ENCODE data around the gene CEP104.

The CEP104 gene

DNA sequence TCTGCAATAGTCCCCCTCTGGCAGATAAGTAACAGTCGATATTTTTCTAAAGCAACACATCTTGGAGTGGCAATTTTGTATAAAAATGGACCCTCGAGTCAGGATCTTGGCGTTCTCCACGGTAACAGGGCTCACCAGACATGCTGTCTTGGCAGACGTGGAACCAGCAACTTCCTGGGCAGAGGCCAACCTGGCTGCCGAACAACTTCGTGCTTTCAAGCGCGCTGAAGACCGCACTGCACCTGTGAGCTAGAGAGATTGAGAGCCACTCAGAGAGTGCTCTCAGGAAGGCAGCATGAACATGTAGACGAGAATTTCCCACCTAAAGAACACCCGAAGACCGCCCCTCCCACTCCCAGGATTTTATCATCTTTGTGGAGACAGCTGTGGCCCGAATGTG, 35.7 kb upstream of the CEP104 start:
- TF ChIP-seq, protein P1, sequence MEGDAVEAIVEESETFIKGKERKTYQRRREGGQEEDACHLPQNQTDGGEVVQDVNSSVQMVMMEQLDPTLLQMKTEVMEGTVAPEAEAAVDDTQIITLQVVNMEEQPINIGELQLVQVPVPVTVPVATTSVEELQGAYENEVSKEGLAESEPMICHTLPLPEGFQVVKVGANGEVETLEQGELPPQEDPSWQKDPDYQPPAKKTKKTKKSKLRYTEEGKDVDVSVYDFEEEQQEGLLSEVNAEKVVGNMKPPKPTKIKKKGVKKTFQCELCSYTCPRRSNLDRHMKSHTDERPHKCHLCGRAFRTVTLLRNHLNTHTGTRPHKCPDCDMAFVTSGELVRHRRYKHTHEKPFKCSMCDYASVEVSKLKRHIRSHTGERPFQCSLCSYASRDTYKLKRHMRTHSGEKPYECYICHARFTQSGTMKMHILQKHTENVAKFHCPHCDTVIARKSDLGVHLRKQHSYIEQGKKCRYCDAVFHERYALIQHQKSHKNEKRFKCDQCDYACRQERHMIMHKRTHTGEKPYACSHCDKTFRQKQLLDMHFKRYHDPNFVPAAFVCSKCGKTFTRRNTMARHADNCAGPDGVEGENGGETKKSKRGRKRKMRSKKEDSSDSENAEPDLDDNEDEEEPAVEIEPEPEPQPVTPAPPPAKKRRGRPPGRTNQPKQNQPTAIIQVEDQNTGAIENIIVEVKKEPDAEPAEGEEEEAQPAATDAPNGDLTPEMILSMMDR (IDR thresholded peaks at IDR 0.05), result no peak

DNA sequence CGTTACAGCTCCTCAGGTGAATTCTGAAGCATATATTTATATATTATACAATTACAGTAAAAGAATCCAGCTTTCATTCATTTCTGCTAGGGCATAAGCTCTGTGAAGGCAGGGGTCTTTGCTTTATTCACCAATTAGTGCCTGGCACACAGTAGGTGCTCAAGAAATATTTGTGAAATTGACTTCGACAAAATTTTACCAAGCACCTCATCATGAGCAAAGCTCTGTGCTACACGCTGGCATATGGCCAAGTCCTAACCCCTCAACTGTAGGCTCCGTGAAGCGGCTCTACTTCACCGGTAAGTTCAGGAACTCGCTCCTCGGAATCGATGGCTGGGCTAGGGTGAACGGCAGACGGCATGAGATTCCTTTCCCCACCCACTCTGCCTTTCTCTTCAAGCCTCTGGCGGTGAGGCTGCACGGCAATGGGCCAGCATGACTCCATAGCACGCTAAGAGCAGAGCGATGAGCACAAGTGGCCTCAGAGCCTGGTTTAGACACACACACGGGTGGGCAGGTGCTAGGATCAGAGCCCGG, 34.4 kb upstream of the CEP104 start:
- TF ChIP-seq, protein P1 (IDR thresholded peaks at IDR 0.05), result no peak

DNA sequence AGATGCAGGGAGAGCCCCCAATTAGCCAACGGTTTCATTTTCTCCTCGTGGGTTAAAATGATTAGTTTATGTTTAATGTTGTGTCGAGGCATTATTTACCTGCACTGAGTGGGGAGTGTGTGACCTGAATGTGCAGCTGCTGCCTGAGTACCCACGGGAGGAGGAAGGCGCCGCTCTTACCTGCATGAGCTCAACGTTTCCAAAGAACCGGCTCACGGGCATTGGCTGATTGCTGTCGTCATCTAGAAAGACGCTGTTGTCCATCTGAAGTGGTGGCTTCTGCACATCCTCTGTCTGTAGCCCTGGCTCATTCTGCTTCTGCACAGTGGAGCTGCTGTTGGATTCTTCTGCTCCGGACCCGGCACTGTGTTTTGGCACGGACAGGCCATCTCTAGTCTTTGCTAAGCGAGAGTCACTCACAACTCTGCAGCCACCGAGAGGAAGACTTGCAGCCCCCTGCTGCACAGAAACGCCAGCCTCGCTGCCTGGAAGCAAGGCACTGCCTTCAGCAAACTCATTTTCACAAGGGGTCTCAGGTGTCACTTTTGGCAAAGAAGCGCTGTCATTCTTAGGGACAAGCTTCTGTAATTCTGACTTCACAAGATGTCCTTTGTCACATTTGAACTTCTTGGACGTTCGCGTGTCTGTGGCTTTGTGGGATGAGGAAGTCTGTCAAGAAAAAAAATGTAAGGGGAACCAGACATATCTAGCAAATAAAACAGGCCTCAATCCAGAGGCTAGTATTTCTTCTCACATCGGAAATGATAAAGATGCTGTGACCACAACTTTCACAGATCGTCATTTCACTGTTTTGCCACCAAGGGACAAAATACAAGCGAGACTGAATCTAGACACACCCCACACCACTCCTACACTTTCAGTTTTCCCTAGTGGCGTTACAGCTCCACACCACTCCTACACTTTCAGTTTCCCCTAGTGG, 33.6 kb upstream of the CEP104 start:
- TF ChIP-seq, protein P1 (IDR thresholded peaks at IDR 0.05), result no peak

DNA sequence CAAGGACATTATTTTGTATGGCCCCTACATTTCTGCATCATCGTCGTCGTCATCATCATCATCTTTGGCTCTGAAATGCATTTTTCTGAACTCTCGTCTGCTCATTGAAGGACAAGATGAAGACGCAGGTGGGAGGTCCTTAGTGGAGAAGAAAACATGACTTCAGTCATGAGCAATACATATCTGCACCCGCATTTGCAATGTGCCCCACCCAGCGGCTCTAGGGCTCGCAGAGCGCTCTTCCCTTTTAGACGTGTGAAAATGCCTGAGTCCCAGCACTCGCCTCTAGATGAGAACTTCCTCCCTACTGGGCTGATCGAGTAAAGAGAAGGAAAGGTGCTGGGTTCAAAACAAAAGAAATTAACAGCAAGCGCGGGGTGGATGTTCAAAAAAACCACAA, 32.9 kb upstream of the CEP104 start:
- TF ChIP-seq, protein P1 (IDR thresholded peaks at IDR 0.05), result no peak

DNA sequence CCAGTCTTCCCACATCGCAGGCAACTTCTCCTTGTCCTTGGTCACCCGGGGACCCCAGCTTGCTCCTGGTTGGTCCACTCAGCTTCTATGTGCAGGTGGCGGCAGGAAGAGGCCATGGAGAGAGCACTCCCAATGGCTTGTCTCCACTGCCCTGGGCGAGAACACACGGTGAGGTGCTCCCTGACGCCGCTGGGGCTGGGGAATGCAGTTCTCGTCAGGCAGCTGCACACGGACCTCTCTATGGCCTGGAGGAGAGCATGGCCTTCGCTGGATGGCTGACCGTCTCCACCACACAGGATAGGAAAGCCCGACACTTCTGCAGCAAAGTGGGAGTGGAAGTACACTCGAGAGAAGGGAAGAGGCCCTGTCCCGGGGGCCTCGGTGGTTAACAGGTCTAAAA, 31.3 kb upstream of the CEP104 start:
- TF ChIP-seq, protein P1 (IDR thresholded peaks at IDR 0.05), result no peak

DNA sequence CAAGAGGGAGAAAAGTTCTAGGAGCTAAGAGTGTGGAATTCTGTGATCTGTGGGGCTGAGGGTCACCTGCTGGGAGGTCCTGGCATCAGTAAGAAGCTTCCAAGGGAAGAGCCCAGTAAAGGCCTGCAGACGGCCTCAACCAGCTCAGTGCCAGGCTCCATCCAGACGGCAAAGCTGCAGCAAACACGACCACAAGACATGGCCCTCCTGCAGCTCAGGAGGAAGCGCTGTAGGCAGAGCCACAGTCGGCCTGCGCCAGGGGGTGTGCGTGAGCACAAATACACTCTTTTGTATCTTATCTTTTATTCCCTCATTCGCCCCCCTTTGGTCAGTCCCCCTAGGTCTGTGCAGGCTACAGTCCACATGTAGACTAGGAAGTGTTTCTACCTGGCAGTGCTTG, 29.7 kb upstream of the CEP104 start:
- TF ChIP-seq, protein P1 (IDR thresholded peaks at IDR 0.05), result no peak

DNA sequence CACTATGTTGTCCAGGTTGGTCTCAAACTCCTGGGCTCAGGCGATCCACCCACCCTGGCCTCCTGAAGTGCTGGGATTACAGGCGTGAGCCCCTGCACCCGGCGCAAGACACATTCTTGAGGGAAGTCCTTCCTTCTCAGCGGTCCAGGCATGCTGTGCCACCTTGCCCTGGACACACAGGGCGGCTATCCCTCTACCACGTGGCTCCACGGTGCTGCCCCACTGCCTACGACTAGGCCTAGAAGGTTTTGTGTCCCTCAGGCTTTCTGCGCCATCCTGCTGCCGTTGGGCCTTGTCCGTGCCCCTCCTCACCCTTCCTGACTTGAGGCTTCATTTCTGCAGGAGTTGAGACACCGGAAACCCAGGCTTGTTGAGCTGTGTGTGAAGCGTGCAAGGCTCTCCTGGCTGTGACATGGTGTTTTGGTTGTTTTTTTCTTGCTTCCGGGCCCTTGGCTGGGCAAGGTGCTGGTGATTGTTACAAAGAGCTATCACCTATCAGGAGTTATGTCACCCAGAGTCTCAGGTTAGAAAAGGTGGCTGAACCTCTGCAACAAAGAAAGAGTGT, 29.2 kb upstream of the CEP104 start:
- TF ChIP-seq, protein P1 (IDR thresholded peaks at IDR 0.05), result no peak

Data from LNCAP (cell line).